ENCODE data around the gene GABRA4. TPM values are rescaled to one million over a fixed set of nuclear protein-coding genes. Genes with fewer than 3 reads are reported as not detected.

The GABRA4 gene
- under 0.01 TPM in 1 of 2 replicates, not detected in the other for total RNA-seq

DNA sequence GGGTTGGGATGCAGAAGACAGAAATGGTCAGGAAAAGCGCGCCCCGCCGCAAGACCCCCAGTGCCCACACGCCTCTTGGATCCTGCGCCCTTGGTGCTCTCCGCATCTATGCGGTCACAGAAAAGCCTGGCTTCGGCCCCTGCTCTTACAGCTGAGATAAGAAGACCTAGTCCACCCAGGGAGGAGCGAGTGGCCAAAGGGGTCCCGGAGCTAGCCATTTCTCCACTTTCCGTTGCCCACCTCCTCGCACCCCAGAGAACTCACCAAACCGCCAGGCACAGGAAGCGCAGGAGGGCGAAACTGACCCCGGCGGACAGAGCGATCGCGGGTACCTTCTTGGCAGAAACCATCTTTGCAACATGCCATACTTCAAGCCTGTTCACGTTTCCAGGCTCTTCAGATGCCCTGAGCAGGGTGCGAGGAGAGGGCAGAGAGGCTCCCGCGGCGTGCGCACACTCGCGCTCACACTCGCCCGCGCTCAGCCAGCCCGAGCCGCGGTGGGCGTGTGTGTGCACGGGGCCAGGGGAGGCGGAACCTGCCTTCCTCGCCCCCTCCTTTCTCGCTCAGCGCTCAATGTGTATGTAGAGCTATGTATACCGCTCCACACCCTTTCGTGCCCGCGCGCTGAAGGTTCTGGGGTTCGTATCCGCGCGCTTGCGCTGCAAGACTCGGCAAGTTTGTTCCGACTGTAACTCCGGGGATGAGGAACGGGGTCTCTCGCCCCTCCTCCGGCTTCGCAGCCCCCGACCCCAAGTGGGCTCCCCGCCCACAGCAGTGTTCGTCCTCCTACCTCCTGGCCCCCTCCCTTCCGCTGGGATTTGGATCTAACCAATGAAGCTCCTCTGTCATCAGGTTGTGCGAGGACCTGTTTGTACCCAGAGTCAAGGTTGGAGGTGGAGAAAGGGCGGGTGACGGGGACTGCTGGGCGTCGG, at the start of gene GABRA4:
GABRA4 (minus strand) TSS at position 507 of the 932 bp plus-strand sequence; CDS start at position 350, 157 bp downstream.

DNA sequence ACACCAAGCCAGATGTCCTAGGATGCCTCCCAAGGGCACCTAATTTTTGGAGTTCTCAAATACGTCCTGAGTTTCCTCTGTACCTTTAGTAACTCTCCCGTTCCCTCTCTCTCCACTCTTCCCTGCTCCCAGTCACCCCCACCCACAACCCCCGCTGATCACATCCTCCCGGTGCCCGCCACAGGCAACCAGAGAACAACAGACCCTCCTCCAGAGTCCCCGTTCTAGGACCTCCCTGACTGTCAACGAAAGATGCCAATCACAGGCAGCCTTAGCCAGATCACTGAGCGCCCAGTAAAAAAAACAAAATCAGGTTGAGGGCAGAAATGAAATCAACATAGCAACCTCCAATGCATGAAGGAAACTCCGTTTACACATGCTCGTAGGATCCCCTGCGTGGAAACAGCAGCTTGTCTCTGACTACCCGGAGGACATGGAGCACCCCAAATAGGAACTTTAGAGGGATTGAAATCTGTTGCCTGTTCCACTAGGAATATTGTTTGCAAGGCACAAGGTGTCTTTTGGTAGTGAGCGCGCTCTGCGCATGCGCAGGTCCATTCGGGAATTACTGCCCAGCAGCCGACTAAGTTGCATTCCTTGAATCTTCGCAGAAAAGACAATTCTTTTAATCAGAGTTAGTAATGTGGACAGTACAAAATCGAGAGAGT, 37.8 kb upstream of the GABRA4 start, which contains the start of gene GABRB1:
GABRB1 (plus strand) TSS at position 557 of the 668 bp plus-strand sequence.

GRCh38 chr4:46909078-46909477, 84.3 kb downstream of the GABRA4 start, which contains the start of gene COX7B2:
COX7B2 (minus strand) TSS chr4:46909245; CDS start chr4:46735192, 174,053 bp downstream.

Other genes starting within 250 kb of the GABRA4 start
- gene COX7B2, start 84.3 kb downstream of the GABRA4 start, total RNA-seq, result not detected in 2 replicates
- gene GABRB1, start 38.0 kb upstream of the GABRA4 start, total RNA-seq, result 0.60 and 3.9 TPM in 2 replicates